Astrocyte (in vitro differentiated cells and primary cell): ENCODE results near the gene ABHD17C.

Experiments
- EZH2 ChIP-seq: IDR thresholded peaks from 2 replicates; pipeline ENCODE4 v1.6.1; 2012; ENCODE audit warnings: mild to moderate bottlenecking, low read length, inconsistent platforms; ENCODE audit not compliant: insufficient read depth
- TF ChIP-seq, protein P1 (sequence below): IDR thresholded peaks from 2 replicates; pipeline ENCODE4 v1.5.1; 2011; ENCODE audit warnings: low read depth, mild to moderate bottlenecking, inconsistent platforms, low read length, moderate library complexity; ENCODE audit not compliant: insufficient read depth

DNA sequence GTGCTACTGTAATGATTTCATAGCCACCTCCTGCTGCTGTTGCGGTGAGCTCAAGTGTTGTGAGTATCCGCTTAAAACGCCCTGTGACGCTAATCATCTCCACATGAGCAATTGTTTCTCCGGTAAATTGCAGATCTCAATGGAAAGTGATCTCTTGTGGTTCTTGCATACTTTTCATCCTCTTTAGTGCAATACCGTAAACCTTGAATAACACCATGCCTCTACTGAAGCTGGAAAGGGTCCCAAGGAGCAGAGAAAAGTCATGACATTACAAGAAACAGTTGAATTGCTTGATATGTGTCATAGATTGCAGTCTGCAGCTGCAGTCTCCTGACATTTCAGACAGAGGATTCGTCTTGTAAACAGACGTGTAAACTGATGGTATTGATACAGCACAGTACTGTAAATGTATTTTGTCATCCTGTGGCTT is 78.0 kb downstream of the ABHD17C start:
- TF ChIP-seq, protein P1, sequence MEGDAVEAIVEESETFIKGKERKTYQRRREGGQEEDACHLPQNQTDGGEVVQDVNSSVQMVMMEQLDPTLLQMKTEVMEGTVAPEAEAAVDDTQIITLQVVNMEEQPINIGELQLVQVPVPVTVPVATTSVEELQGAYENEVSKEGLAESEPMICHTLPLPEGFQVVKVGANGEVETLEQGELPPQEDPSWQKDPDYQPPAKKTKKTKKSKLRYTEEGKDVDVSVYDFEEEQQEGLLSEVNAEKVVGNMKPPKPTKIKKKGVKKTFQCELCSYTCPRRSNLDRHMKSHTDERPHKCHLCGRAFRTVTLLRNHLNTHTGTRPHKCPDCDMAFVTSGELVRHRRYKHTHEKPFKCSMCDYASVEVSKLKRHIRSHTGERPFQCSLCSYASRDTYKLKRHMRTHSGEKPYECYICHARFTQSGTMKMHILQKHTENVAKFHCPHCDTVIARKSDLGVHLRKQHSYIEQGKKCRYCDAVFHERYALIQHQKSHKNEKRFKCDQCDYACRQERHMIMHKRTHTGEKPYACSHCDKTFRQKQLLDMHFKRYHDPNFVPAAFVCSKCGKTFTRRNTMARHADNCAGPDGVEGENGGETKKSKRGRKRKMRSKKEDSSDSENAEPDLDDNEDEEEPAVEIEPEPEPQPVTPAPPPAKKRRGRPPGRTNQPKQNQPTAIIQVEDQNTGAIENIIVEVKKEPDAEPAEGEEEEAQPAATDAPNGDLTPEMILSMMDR = no peak
- TF ChIP-seq EZH2 = no peak
